ENCODE results near the gene TNFAIP8. TPM values are rescaled to one million over a fixed set of nuclear protein-coding genes. Genes with fewer than 3 reads are reported as not detected.

Gene TNFAIP8
- total and polyA plus RNA-seq, 10 of the 15 experiments (the other 5 are each of a cell fraction or from before 2014, with no cell fraction given): 124 to 324 (median 177) TPM

GRCh38 chr5:119315516-119315949 is 40.3 kb upstream of the TNFAIP8 start (continued):
- TF ChIP-seq HSF1 (IDR thresholded peaks at IDR 0.05; ENCODE audit: low read depth, low read length) (no peak), ZNF384 (IDR thresholded peaks at IDR 0.05; ENCODE audit: borderline replicate concordance, low read depth, low read length) (no peak), ZSCAN29 (IDR thresholded peaks at IDR 0.05) (no peak), ZBTB40 (IDR thresholded peaks at IDR 0.05; ENCODE audit: borderline replicate concordance) (no peak), SMC3 (IDR thresholded peaks at IDR 0.05; ENCODE audit: borderline replicate concordance, low read length) (peak; percentile 84), SUZ12 (IDR thresholded peaks at IDR 0.05; ENCODE audit: unreplicated experiment) (no peak), CREB1 (IDR thresholded peaks at IDR 0.05; ENCODE audit: low read depth) (no peak), IKZF2 (IDR thresholded peaks at IDR 0.05) (0 out of 4 replicates have a peak, but pooled peaks of 1 of the 2 experiments have one; percentile 32), ZNF217 (IDR thresholded peaks at IDR 0.05) (no peak), RB1 (IDR thresholded peaks at IDR 0.05; ENCODE audit: borderline replicate concordance) (no peak), MYC (IDR thresholded peaks at IDR 0.05; ENCODE audit: insufficient read depth, insufficient read length, insufficient replicate concordance, low read length, severe bottlenecking) (no peak), FOS (IDR thresholded peaks at IDR 0.05; ENCODE audit: borderline replicate concordance, extremely low read depth, insufficient read length) (no peak), TAF1 (IDR thresholded peaks at IDR 0.05; ENCODE audit: borderline replicate concordance, low read depth, low read length) (no peak), SREBF2 (IDR thresholded peaks at IDR 0.05; ENCODE audit: low read length) (no peak)
- TF ChIP-seq, protein P1, sequence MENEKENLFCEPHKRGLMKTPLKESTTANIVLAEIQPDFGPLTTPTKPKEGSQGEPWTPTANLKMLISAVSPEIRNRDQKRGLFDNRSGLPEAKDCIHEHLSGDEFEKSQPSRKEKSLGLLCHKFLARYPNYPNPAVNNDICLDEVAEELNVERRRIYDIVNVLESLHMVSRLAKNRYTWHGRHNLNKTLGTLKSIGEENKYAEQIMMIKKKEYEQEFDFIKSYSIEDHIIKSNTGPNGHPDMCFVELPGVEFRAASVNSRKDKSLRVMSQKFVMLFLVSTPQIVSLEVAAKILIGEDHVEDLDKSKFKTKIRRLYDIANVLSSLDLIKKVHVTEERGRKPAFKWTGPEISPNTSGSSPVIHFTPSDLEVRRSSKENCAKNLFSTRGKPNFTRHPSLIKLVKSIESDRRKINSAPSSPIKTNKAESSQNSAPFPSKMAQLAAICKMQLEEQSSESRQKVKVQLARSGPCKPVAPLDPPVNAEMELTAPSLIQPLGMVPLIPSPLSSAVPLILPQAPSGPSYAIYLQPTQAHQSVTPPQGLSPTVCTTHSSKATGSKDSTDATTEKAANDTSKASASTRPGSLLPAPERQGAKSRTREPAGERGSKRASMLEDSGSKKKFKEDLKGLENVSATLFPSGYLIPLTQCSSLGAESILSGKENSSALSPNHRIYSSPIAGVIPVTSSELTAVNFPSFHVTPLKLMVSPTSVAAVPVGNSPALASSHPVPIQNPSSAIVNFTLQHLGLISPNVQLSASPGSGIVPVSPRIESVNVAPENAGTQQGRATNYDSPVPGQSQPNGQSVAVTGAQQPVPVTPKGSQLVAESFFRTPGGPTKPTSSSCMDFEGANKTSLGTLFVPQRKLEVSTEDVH (IDR thresholded peaks at IDR 0.05; ENCODE audit: low read depth, partially characterized antibody): no peak
- TF ChIP-seq, protein P2, sequence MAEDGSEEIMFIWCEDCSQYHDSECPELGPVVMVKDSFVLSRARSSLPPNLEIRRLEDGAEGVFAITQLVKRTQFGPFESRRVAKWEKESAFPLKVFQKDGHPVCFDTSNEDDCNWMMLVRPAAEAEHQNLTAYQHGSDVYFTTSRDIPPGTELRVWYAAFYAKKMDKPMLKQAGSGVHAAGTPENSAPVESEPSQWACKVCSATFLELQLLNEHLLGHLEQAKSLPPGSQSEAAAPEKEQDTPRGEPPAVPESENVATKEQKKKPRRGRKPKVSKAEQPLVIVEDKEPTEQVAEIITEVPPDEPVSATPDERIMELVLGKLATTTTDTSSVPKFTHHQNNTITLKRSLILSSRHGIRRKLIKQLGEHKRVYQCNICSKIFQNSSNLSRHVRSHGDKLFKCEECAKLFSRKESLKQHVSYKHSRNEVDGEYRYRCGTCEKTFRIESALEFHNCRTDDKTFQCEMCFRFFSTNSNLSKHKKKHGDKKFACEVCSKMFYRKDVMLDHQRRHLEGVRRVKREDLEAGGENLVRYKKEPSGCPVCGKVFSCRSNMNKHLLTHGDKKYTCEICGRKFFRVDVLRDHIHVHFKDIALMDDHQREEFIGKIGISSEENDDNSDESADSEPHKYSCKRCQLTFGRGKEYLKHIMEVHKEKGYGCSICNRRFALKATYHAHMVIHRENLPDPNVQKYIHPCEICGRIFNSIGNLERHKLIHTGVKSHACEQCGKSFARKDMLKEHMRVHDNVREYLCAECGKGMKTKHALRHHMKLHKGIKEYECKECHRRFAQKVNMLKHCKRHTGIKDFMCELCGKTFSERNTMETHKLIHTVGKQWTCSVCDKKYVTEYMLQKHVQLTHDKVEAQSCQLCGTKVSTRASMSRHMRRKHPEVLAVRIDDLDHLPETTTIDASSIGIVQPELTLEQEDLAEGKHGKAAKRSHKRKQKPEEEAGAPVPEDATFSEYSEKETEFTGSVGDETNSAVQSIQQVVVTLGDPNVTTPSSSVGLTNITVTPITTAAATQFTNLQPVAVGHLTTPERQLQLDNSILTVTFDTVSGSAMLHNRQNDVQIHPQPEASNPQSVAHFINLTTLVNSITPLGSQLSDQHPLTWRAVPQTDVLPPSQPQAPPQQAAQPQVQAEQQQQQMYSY (CRISPR knock-in tag; IDR thresholded peaks at IDR 0.05): no peak

All from GM12878 (cell line).